ENCODE results near the gene CACNA2D3.

The CACNA2D3 gene

GRCh38 chr3:54153477-54153876 lies 31.1 kb downstream of the CACNA2D3 start:
- no peak for DNase-seq (ENCODE audit: low read depth)
- TF ChIP-seq CTCF (IDR thresholded peaks at IDR 0.05; ENCODE audit: insufficient read depth, low read depth, low read length, missing control alignments), result no peak
- no peak overlapping the region for H3K4me3 ChIP-seq (ENCODE audit: low read length)

- no peak for DNase-seq (ENCODE audit: low read depth)
- H3K4me3 ChIP-seq (ENCODE audit: low read length), result no peak overlapping the region
- TF ChIP-seq CTCF (IDR thresholded peaks at IDR 0.05; ENCODE audit: insufficient read depth, low read depth, low read length, missing control alignments), result no peak
Observed at GRCh38 chr3:54157860-54158259, 35.5 kb downstream of the CACNA2D3 start.

GRCh38 chr3:54159917-54160316 lies 37.6 kb downstream of the CACNA2D3 start:
- TF ChIP-seq CTCF (IDR thresholded peaks at IDR 0.05; ENCODE audit: insufficient read depth, low read depth, low read length, missing control alignments), result no peak
- no peak for DNase-seq (ENCODE audit: low read depth)
- H3K4me3 ChIP-seq (ENCODE audit: low read length), result no peak overlapping the region

GRCh38 chr3:54163441-54163840 lies 41.1 kb downstream of the CACNA2D3 start:
- no peak for TF ChIP-seq CTCF (IDR thresholded peaks at IDR 0.05; ENCODE audit: insufficient read depth, low read depth, low read length, missing control alignments)
- H3K4me3 ChIP-seq (ENCODE audit: low read length), result no peak overlapping the region
- no peak for DNase-seq (ENCODE audit: low read depth)

GRCh38 chr3:54164192-54164975 lies 42.0 kb downstream of the CACNA2D3 start:
- no peak overlapping the region for H3K4me3 ChIP-seq (ENCODE audit: low read length)
- DNase-seq (ENCODE audit: low read depth), result no peak
- no peak for TF ChIP-seq CTCF (IDR thresholded peaks at IDR 0.05; ENCODE audit: insufficient read depth, low read depth, low read length, missing control alignments)

GRCh38 chr3:54165865-54166264 lies 43.5 kb downstream of the CACNA2D3 start:
- no peak for DNase-seq (ENCODE audit: low read depth)
- TF ChIP-seq CTCF (IDR thresholded peaks at IDR 0.05; ENCODE audit: insufficient read depth, low read depth, low read length, missing control alignments), result no peak
- H3K4me3 ChIP-seq (ENCODE audit: low read length), result no peak overlapping the region

GRCh38 chr3:54167999-54168398 lies 45.6 kb downstream of the CACNA2D3 start:
- TF ChIP-seq CTCF (IDR thresholded peaks at IDR 0.05; ENCODE audit: insufficient read depth, low read depth, low read length, missing control alignments), result no peak
- no peak overlapping the region for H3K4me3 ChIP-seq (ENCODE audit: low read length)
- no peak for DNase-seq (ENCODE audit: low read depth)

All from epithelial cell of esophagus (primary cell).